Measurements from ENCODE around the gene CCNL2. TPM values are rescaled to one million over a fixed set of nuclear protein-coding genes. Genes with fewer than 3 reads are reported as not detected.
"Not testable (repeated sequence)": the region's sequence is repeated elsewhere in the genome, so short reads cannot be mapped to it uniquely, and the experiment has no call there.

The CCNL2 gene
- total and polyA plus RNA-seq, 9 donors: 71.1 to 245 (median 196) TPM

DNA sequence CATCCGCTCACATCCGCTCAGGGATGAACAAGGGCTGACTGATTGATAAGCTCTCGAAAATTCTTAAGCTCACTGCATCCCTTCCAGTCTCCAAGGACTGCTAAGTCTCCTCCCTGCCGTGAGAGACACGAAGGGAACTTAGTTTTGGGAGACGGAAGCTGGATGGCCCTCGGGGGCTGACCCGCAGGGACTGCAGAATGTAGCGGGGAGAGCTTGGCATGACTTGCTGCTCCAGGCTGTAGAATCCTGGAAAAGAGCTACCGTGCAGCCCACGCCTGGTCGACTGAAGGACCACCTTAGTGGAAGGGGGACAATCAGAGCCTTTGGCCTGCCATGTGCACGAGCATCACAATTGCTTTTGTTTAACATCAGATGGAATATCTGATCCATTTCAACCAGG is 16.6 kb upstream of the CCNL2 start:
- no peak overlapping the region for H3K4me3 ChIP-seq
- no peaks in the 10 kb centered on the region for H3K27me3 ChIP-seq
- intact Hi-C loops (cut with DNase I): no loop called here
- TF ChIP-seq EP300 (IDR thresholded peaks at IDR 0.05): no peak
- no peak for TF ChIP-seq CTCF (IDR thresholded peaks at IDR 0.05)
- no peak for TF ChIP-seq POLR2A (IDR thresholded peaks at IDR 0.05)
- peaks cover 9% of the 10 kb centered on the region for H3K4me1 ChIP-seq (ENCODE audit: insufficient read depth)
- H3K9me3 ChIP-seq: no peaks in the 10 kb centered on the region
- no peaks in the 10 kb centered on the region for H3K36me3 ChIP-seq
- H3K27ac ChIP-seq: no peak overlapping the region
- no peak for DNase-seq
- 76 to 79% (median 77%) methylated on average over 13 of the region's 13 CpGs for WGBS, 3 donors

GRCh38 chr1:1412311-1412902 is 13.3 kb upstream of the CCNL2 start:
- H3K36me3 ChIP-seq; H3K4me3 ChIP-seq; H3K27ac ChIP-seq; H3K27me3 ChIP-seq; intact Hi-C loops (cut with DNase I); DNase-seq; H3K4me1 ChIP-seq (ENCODE audit: insufficient read depth); H3K9me3 ChIP-seq: not testable (repeated sequence)
- WGBS, 3 donors: 94 to 97% (median 96%) methylated on average over 11 of the region's 11 CpGs

GRCh38 chr1:1411626-1412025 is 12.5 kb upstream of the CCNL2 start:
- H3K36me3 ChIP-seq: no peaks in the 10 kb centered on the region
- intact Hi-C loops (cut with DNase I): no loop called here
- peaks cover 5% of the 10 kb centered on the region for H3K4me1 ChIP-seq (ENCODE audit: insufficient read depth)
- 88 to 91% (median 90%) methylated on average over 13 of the region's 13 CpGs for WGBS, 3 donors
- DNase-seq: no peak
- H3K9me3 ChIP-seq: no peaks in the 10 kb centered on the region
- no peak overlapping the region for H3K4me3 ChIP-seq
- TF ChIP-seq EP300 (IDR thresholded peaks at IDR 0.05) (no peak), POLR2A (IDR thresholded peaks at IDR 0.05) (no peak), CTCF (IDR thresholded peaks at IDR 0.05) (no peak)
- H3K27ac ChIP-seq: no peak overlapping the region
- no peaks in the 10 kb centered on the region for H3K27me3 ChIP-seq

DNA sequence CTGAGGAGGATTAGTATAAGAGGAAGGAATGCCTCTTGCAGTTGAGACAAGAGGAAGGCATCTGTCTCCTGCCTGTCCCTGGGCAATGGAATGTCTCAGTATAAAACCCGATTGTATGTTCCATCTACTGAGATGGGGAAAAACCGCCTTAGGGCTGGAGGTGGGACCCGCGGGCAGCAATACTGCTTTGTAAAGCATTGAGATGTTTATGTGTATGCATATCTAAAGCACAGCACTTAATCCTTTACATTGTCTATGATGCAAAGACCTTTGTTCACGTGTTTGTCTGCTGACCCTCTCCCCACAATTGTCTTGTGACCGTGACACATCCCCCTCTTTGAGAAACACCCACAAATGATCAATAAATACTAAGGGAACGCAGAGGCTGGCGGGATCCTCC is 11.1 kb upstream of the CCNL2 start:
- 56 to 62% (median 61%) methylated on average over 8 of the region's 8 CpGs for WGBS, 3 donors
- DNase-seq; intact Hi-C loops (cut with DNase I); H3K36me3 ChIP-seq; H3K27me3 ChIP-seq; H3K9me3 ChIP-seq; H3K27ac ChIP-seq; H3K4me3 ChIP-seq: not testable (repeated sequence)
- peaks cover 11% of the 10 kb centered on the region for H3K4me1 ChIP-seq (ENCODE audit: insufficient read depth)

- TF ChIP-seq POLR2A (IDR thresholded peaks at IDR 0.05) (no peak), EP300 (IDR thresholded peaks at IDR 0.05) (no peak), CTCF (IDR thresholded peaks at IDR 0.05) (peak in 1 of 3 donors; percentile 15)
- no peaks in the 10 kb centered on the region for H3K9me3 ChIP-seq
- peak overlapping the region; percentile 93 for H3K4me3 ChIP-seq
- H3K27me3 ChIP-seq: no peaks in the 10 kb centered on the region
- no peak for DNase-seq
- H3K36me3 ChIP-seq: no peaks in the 10 kb centered on the region
- intact Hi-C loops (cut with DNase I): no loop called here
- H3K4me1 ChIP-seq (ENCODE audit: insufficient read depth): peaks cover 11% of the 10 kb centered on the region
- WGBS, 3 donors: 8 to 12% (median 8%) methylated on average over 39 to 41 of the region's 41 CpGs
- H3K27ac ChIP-seq: peak overlapping the region; percentile 31 to 77
These were observed 8.6 kb upstream of the CCNL2 start for GRCh38 chr1:1407636-1408318.

Measured in ovary (tissue), 9 donors.